Measurements from ENCODE around the gene TRAF1.

DNA sequence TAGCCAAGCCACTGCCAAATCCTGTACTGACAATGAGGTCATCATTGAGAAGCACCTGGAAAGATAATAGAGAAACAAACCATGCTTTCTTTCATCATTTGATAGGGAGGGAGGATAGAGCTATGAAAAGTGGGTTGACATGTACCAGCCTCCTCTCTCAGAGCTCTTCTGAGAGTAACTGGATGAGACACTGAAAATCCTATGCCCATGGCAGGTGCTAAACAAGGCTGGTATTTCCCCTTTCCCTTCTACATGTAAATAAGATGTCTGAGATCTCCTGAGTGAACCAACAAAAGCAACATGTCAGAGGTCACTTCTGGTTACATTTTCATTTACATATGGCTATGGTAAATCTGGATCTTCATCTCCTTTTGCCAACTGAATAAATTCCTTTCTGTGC, 45.3 kb upstream of the TRAF1 start:
- TF ChIP-seq, protein P1, sequence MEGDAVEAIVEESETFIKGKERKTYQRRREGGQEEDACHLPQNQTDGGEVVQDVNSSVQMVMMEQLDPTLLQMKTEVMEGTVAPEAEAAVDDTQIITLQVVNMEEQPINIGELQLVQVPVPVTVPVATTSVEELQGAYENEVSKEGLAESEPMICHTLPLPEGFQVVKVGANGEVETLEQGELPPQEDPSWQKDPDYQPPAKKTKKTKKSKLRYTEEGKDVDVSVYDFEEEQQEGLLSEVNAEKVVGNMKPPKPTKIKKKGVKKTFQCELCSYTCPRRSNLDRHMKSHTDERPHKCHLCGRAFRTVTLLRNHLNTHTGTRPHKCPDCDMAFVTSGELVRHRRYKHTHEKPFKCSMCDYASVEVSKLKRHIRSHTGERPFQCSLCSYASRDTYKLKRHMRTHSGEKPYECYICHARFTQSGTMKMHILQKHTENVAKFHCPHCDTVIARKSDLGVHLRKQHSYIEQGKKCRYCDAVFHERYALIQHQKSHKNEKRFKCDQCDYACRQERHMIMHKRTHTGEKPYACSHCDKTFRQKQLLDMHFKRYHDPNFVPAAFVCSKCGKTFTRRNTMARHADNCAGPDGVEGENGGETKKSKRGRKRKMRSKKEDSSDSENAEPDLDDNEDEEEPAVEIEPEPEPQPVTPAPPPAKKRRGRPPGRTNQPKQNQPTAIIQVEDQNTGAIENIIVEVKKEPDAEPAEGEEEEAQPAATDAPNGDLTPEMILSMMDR (conservative IDR thresholded peaks at IDR 0.05; ENCODE audit: low read length): no peak
- TF ChIP-seq EZH2phosphoT487 (IDR thresholded peaks at IDR 0.05; ENCODE audit: borderline replicate concordance): no peak
